Stimulated activated CD8-positive, alpha-beta memory T cell treated with anti-CD3 and anti-CD28 coated beads, Interleukin-7, amount 100 ng/mL, for 4 hours (primary cell): ENCODE results near the gene BICC1.

Experiments
- DNase-seq, 2 donors: peaks; one replicate each; pipeline ENCODE4 v3.0.0-alpha.2; 2020; ENCODE audit warnings: low read depth in 2 of 2

Gene BICC1

GRCh38 chr10:58647376-58648112 is 134.9 kb downstream of the BICC1 start:
- no peak for DNase-seq

DNA sequence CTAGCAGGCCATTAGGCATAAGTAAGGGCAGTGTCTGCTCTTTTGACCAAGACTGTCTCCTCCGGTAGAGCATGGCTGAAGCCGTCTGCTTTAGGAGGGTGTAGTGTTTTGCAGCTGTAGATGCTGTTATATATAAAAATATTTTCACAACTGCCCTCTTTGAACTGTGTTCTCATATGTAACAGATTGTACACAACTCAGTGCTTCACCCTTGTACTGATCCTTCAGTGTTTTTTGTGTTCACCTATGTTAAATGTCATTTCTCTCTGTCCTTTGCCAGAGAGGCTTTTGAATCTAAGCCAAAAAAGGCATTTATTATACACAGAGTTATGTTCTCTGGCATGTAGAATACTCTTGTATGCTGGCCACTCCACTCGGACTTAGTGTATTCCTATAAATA is 135.5 kb downstream of the BICC1 start:
- no peak for DNase-seq

- DNase-seq, result no peak
Measured at GRCh38 chr10:58651040-58651439, 138.4 kb downstream of the BICC1 start.

DNA sequence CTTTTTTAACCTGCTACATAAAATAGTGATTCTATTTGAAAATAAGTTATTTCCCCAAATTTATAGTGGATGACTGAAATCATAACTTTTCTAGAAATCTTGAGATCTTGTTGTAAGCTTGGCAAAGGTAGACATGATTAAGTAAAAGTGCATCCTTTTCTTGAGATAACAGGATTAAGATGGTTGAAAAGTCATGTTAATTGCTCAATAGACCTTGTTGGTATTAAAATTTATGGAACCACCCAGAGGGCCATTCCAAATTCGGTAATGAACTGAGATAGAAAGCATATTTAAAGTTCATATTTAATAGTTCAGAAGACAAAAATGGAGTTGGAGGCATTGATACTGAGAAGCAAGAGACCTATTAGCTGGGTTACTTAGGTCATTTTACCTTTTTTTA is 139.1 kb downstream of the BICC1 start:
- no peak for DNase-seq

DNA sequence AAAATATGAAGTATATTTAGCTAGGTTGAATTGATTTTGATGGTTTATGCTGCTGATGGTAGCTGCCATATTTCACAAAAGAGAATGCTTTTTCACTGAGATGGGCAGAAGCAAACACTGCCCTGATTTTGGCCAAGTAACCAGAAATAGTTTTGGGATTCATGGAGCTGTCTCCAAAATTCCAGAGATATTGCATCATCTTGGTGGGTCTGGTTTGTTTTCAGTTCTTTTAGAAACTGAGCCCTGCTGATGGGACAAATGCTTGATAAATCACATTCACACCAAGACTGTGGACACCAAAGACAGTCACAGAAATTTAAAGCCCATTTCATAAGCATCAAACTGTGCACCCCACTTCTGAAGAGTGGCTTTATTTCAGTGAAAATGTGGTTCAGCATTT is 140.5 kb downstream of the BICC1 start:
- no peak for DNase-seq

GRCh38 chr10:58660575-58661255 is 148.0 kb downstream of the BICC1 start:
- DNase-seq, result no peak

DNA sequence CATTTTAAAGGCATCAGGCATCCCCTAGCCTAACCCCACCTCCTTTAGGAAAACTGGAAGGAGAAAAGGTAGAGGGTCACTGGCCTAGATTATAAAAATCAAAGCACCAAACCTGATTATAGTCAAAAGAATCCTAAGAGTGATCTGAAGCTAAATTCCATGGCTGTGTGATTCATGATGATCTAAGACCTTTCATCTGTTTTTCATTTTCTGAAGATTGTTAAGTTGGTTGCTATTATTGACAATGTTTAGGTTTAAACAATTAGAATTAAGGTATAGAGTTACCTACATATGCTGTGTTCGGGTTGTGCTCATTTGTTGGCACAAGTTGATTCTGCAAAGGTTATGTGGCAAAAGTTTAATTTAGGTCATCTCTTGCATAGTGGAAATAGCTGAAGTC is 148.7 kb downstream of the BICC1 start:
- no peak for DNase-seq

- no peak for DNase-seq
Measured at GRCh38 chr10:58661902-58662301, 149.2 kb downstream of the BICC1 start.

- DNase-seq, result no peak
Measured at GRCh38 chr10:58662314-58662713, 149.6 kb downstream of the BICC1 start.

GRCh38 chr10:58665361-58665760 is 152.7 kb downstream of the BICC1 start:
- DNase-seq, result no peak

GRCh38 chr10:58666024-58666423 is 153.4 kb downstream of the BICC1 start:
- DNase-seq, result peak in 1 of 2 donors; percentile 1

DNA sequence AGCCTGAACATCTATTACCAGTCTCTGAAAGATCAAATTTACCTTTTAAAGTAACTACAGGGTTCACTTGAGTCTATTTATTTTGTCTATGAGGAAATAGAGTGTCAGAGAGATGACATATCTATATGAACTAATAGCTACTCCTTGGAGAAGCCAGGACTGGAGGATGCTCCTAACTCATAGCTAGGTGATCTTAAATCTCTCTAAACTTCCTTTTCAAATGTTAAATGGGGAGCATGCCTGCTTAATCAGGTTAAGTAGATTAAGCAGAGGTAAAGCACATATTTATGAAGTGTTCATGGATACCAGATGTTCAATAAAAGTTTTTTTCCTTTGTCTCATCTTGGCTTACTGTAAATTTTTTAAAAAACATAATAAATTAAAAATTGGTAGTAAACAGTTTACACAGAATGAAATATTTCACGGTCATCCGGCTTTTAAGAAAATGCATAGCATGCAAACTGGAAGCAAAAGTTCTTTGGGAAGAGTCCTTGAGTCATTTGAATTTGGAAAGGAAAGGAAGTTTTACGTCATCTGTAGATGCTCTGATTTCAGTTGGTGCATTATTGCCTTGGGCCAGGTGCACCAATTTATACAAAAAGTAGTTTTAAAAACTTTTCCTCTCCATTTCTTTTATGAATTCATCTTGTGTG is 155.1 kb downstream of the BICC1 start:
- DNase-seq, result no peak

DNA sequence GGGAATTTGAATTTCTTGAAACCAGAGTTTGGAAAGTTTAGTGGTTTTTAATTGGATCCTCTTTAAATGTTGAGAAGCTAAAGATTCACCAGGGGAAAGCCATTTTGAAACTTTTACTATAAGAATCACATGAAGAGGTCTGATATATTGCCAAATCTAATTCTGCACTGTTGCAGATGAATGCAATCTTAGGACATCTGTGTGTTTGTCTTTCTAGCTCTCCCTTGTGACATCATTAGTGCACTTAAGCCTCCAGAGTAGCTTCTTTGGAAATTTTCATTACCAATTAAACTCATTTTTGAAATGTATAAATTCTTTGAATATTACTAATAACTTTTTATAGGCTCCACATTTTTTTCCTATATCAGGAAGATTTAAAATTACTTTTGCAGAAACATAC is 160.2 kb downstream of the BICC1 start:
- no peak for DNase-seq

DNA sequence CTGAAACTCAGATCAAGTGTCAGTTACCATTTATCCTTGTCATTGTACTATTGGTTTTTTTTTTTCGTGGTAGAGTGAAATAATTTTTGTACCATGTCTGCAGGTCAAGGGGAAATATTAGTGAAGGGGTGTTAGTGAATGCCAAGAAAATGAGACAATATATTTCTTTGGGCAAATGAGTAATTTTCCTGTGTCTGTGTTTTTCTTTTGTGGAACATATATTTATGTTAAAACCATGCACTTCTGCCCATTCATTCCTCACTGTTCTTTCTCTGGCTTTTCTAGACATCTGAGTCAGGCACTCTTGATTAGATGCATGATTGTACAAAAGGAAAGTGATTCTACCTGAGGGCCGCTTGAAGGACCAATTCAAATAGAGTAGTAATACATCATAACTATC is 161.6 kb downstream of the BICC1 start:
- no peak for DNase-seq

GRCh38 chr10:58675321-58675720 is 162.6 kb downstream of the BICC1 start:
- DNase-seq, result no peak

DNA sequence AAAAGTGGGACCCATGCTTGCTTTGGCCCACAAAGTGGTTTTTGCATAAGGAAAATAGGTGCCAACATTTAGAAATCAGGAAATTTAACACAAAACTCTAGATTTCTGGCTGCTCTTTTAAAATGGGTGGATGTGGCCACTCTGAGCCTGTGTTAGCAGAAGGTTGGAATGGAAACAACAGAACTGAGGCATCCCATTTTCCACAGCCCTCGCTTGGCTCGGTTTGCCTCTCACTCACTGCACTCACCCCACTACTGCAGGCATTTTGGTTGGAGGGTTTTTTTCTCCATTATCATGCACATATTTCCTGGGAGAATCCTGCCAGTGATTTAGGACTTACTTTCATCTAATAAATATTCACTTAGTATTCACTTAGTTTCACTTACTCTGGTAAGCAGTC is 178.9 kb downstream of the BICC1 start:
- no peak for DNase-seq

DNA sequence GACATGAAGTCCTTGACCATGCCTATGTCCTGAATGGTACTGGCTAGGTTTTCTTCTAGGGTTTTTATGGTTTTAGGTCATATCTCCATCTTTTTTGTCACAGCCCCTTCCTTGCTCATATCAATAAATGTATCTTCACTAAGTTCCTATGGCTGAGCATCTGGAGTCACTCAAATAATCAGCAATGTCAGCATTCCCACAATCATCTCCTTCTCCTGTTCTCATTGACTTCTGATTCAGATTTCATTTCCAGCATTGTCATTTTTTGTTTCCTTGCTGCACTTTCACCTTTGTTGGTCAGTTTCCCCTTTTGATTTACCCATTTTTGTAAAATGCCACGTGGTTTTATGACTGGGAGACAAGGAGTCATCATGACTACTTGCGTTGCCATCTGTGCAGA is 181.2 kb downstream of the BICC1 start:
- no peak for DNase-seq

DNA sequence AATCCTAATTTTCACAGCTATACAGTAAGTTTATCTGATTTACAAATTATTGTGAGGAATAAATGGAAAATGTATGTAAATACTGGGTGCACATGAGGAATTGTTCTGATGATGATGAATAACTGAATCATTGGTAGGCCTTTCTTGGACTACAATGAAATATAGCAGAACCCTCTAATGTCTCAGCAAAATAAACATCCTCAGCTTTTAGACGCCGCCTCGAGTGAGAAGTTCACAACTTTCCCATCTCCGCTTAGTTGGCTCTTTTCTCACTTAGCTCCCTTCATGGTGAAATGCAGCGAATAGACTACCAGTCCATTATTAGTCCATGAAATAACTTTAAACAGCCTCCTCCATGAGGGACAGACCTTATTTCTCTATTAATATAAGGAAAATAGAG is 182.3 kb downstream of the BICC1 start:
- no peak for DNase-seq

- no peak for DNase-seq
Measured at GRCh38 chr10:58696736-58697135, 184.1 kb downstream of the BICC1 start.

- DNase-seq, result no peak
Measured at GRCh38 chr10:58697691-58698090, 185.0 kb downstream of the BICC1 start.

DNA sequence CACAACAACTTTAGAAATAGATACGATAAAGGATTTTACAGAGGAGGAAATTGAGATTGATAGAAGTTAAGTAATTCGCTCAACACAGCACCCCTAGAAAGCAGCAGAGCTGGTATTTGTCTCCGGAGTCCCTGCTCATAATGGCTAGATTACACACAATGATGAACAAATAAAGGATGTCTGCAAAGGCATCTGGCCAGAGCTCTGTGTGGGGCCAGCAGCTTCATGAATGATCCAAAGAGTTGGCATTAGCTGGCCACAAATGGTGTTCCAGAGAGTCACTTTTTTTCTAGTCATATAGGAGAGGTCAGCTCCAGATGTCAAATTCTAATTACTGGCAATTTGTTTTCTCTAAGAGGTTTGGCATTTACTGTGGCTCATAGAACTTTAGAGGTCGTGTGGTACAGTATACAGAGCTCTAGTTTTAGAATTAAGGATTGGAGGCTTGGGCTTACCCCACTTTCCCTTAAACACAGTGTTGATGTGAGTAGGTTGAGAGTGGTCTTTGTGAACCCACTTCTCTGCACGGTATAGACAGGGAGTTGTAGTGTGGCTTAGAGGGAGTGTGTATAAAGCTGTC is 186.2 kb downstream of the BICC1 start:
- no peak for DNase-seq

DNA sequence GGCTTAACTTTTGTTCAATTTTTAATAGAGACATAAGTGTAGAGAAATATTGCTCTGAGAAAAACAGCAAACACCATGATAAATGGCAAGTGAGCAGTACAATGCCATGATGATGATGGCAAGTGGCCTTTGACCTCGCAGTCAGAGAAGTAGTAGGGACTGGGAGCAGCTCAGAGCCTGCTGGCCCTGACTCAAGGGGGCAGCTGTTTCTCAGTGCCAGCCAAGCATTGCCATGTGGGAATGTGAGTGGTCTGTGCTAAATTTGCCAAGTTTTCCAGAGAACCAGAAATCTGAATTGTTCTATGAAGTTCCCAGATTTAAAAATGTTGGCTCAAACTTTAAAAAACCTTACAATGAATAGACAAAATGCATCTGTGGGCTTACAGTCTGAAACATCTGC is 187.9 kb downstream of the BICC1 start:
- DNase-seq, result no peak
